Activated T-cell treated with anti-CD3 and anti-CD28 coated beads, Interleukin-2, amount 50 U/mL, for 4 hours (primary cell): Measurements from ENCODE around the gene DNAJB1. TPM values are rescaled to one million over a fixed set of nuclear protein-coding genes. Genes with fewer than 3 reads are reported as not detected.
A peak's percentile ranks its signal among the peaks of the same experiment; 100 is the strongest.

ENCODE experiments used
- ATAC-seq, 2 donors: fragments of 200-7000 bp; cut with Tn5 transposase; one replicate each; pipeline ENCODE4 v1.10.0; 2021
- DNase-seq: peaks from one replicate; pipeline ENCODE4 v3.0.0-alpha.2; 2020
- H3K27me3 Mint-ChIP-seq: one replicate; pipeline ENCODE4 v1.8.0; 2021; ENCODE audit warnings: low read depth, mixed read lengths
- H3K36me3 Mint-ChIP-seq: one replicate; pipeline ENCODE4 v1.8.0; 2022; ENCODE audit warnings: mixed read lengths; ENCODE audit not compliant: insufficient read depth
- H3K4me1 Mint-ChIP-seq: one replicate; pipeline ENCODE4 v1.8.0; 2021; ENCODE audit warnings: low read depth, mixed read lengths
- H3K4me3 Mint-ChIP-seq: one replicate; pipeline ENCODE4 v1.8.0; 2021; ENCODE audit warnings: mild to moderate bottlenecking, moderate library complexity, mixed read lengths
- H3K9me3 Mint-ChIP-seq: one replicate; pipeline ENCODE4 v1.8.0; 2021; ENCODE audit warnings: mixed read lengths
- total RNA-seq, 3 donors: library from RNA; stranded (reverse); gene quantifications; one replicate each; pipeline ENCODE4 v1.2.1, GENCODE V29; 2021

The DNAJB1 gene
- total RNA-seq, 3 donors from 2014 or later = 119 to 128 (median 120) TPM

GRCh38 chr19:14479975-14480699, 38.1 kb downstream of the DNAJB1 start:
- no peaks in the 10 kb centered on the region for H3K36me3 Mint-ChIP-seq

GRCh38 chr19:14479309-14479974, 38.8 kb downstream of the DNAJB1 start:
- DNase-seq (no peak), ATAC-seq (no peak)
- Mint-ChIP-seq H3K9me3 (no peaks in the 10 kb centered on the region), H3K36me3 (no peaks in the 10 kb centered on the region), H3K4me1 (peaks cover 22% of the 10 kb centered on the region), H3K4me3 (no peak overlapping the region), H3K27me3 (peaks cover 12% of the 10 kb centered on the region)

More at GRCh38 chr19:14479975-14480699, 38.1 kb downstream of the DNAJB1 start:
- Mint-ChIP-seq H3K9me3 (no peaks in the 10 kb centered on the region), H3K27me3 (peaks cover 8% of the 10 kb centered on the region), H3K4me1 (peaks cover 17% of the 10 kb centered on the region), H3K4me3 (no peak overlapping the region)
- ATAC-seq (peak; percentile 70), DNase-seq (peak; percentile 70)

- ATAC-seq = no peak
- H3K36me3 Mint-ChIP-seq = no peaks in the 10 kb centered on the region
- H3K9me3 Mint-ChIP-seq = no peaks in the 10 kb centered on the region
- H3K4me1 Mint-ChIP-seq = peaks cover 26% of the 10 kb centered on the region
- H3K27me3 Mint-ChIP-seq = peaks cover 17% of the 10 kb centered on the region
- H3K4me3 Mint-ChIP-seq = no peak overlapping the region
- DNase-seq = no peak
These were observed 40.1 kb downstream of the DNAJB1 start for GRCh38 chr19:14478113-14478545.

- no peak for DNase-seq
- Mint-ChIP-seq H3K9me3 (no peaks in the 10 kb centered on the region), H3K27me3 (peaks cover 22% of the 10 kb centered on the region), H3K36me3 (no peaks in the 10 kb centered on the region), H3K4me1 (peaks cover 30% of the 10 kb centered on the region), H3K4me3 (no peak overlapping the region)
- ATAC-seq = no peak
These were observed 40.6 kb downstream of the DNAJB1 start for GRCh38 chr19:14477418-14478112.

GRCh38 chr19:14476673-14477401, 41.4 kb downstream of the DNAJB1 start:
- Mint-ChIP-seq H3K9me3 (no peaks in the 10 kb centered on the region), H3K4me1 (peaks cover 33% of the 10 kb centered on the region), H3K4me3 (no peak overlapping the region), H3K27me3 (peaks cover 22% of the 10 kb centered on the region), H3K36me3 (no peaks in the 10 kb centered on the region)
- ATAC-seq (no peak), DNase-seq (no peak)

GRCh38 chr19:14476327-14476672, 41.9 kb downstream of the DNAJB1 start:
- DNase-seq (no peak), ATAC-seq (no peak)
- Mint-ChIP-seq H3K36me3 (no peaks in the 10 kb centered on the region), H3K27me3 (peaks cover 22% of the 10 kb centered on the region), H3K4me1 (peaks cover 34% of the 10 kb centered on the region), H3K4me3 (no peak overlapping the region), H3K9me3 (no peaks in the 10 kb centered on the region)

- no peak for DNase-seq
- ATAC-seq = peak; percentile 52 to 56
- Mint-ChIP-seq H3K4me1 (peaks cover 32% of the 10 kb centered on the region), H3K27me3 (peaks cover 22% of the 10 kb centered on the region), H3K4me3 (no peak within 1 kb of the TSS), H3K36me3 (no peaks in the 10 kb centered on the region), H3K9me3 (no peaks in the 10 kb centered on the region)
These were observed 42.7 kb downstream of the DNAJB1 start, which contains the start of gene PTGER1 for GRCh38 chr19:14475251-14476073. Gene PTGER1, minus strand, starts transcription at chr19:14475354. Its CDS starts 1,034 bp downstream, at chr19:14474320.

- H3K9me3 Mint-ChIP-seq = no peaks in the 10 kb centered on the region
- H3K4me3 Mint-ChIP-seq = no peak overlapping the region
- DNase-seq (no peak), ATAC-seq (no peak)
- peaks cover 32% of the 10 kb centered on the region for H3K4me1 Mint-ChIP-seq
- H3K36me3 Mint-ChIP-seq = peaks cover under 1% of the 10 kb centered on the region
- H3K27me3 Mint-ChIP-seq = peaks cover 22% of the 10 kb centered on the region
These were observed 43.4 kb downstream of the DNAJB1 start for GRCh38 chr19:14474827-14475226.

- no peak for ATAC-seq
- Mint-ChIP-seq H3K4me1 (peaks cover 32% of the 10 kb centered on the region), H3K27me3 (peaks cover 22% of the 10 kb centered on the region), H3K36me3 (peaks cover 3% of the 10 kb centered on the region), H3K9me3 (no peaks in the 10 kb centered on the region), H3K4me3 (no peak overlapping the region)
- no peak for DNase-seq
These were observed 44.1 kb downstream of the DNAJB1 start for GRCh38 chr19:14473978-14474578.

- no peaks in the 10 kb centered on the region for H3K9me3 Mint-ChIP-seq
- peaks cover 32% of the 10 kb centered on the region for H3K4me1 Mint-ChIP-seq
- ATAC-seq = no peak
- H3K36me3 Mint-ChIP-seq = peaks cover 4% of the 10 kb centered on the region
- H3K27me3 Mint-ChIP-seq = peaks cover 22% of the 10 kb centered on the region
- H3K4me3 Mint-ChIP-seq = peak overlapping the region; percentile 31
- DNase-seq = no peak
These were observed 44.9 kb downstream of the DNAJB1 start for GRCh38 chr19:14473073-14473977.

- Mint-ChIP-seq H3K4me1 (peaks cover 32% of the 10 kb centered on the region), H3K36me3 (peaks cover 9% of the 10 kb centered on the region), H3K4me3 (peak overlapping the region; percentile 24), H3K9me3 (no peaks in the 10 kb centered on the region), H3K27me3 (peaks cover 22% of the 10 kb centered on the region)
- DNase-seq (peak; percentile 91), ATAC-seq (peak; percentile 70)
These were observed 45.8 kb downstream of the DNAJB1 start for GRCh38 chr19:14472202-14472938.
